ENCODE results near the gene CAMKMT. TPM values are rescaled to one million over a fixed set of nuclear protein-coding genes. Genes with fewer than 3 reads are reported as not detected.

Gene CAMKMT
- total RNA-seq, 2 experiments from 2014 or later, result 12.1 to 14.1 TPM

- no peaks in the 10 kb centered on the region for H3K9me3 Mint-ChIP-seq
- DNase-seq (no peak), ATAC-seq (no peak)
- H3K4me1 Mint-ChIP-seq (ENCODE audit: low read depth), result peaks cover 3% of the 10 kb centered on the region
- H3K4me3 Mint-ChIP-seq, result no peak overlapping the region
- intact Hi-C loops (cut with micrococcal nuclease), result no loop called here
- TF ChIP-seq CTCF (IDR thresholded peaks at IDR 0.05), result no peak
- H3K36me3 Mint-ChIP-seq (ENCODE audit: low read depth), result no peaks in the 10 kb centered on the region
- no peak overlapping the region for H3K27ac Mint-ChIP-seq
- CTCF ChIA-PET, result interaction anchor here (1.2 kb wide), 1 partner anchor 209 kb away, joined by 3 read pairs; no protein-coding TSS in a partner anchor
- POLR2A ChIA-PET, result no interaction called here
- H3K27me3 Mint-ChIP-seq, result no peaks in the 10 kb centered on the region
Measured at GRCh38 chr2:44688456-44689124, 326.8 kb downstream of the CAMKMT start.

- Mint-ChIP-seq H3K9me3 (no peaks in the 10 kb centered on the region), H3K4me3 (no peak overlapping the region), H3K4me1 (ENCODE audit: low read depth) (peaks cover 3% of the 10 kb centered on the region), H3K27me3 (no peaks in the 10 kb centered on the region), H3K27ac (no peak overlapping the region), H3K36me3 (ENCODE audit: low read depth) (no peaks in the 10 kb centered on the region)
- DNase-seq, result no peak
- no peak for TF ChIP-seq CTCF (IDR thresholded peaks at IDR 0.05)
- POLR2A ChIA-PET, result interaction anchor here (1.2 kb wide), 1 partner anchor 38 kb away, joined by 3 read pairs; no protein-coding TSS in a partner anchor
- CTCF ChIA-PET, result interaction anchor here (1.1 to 1.2 kb wide), 2 partner anchors 10 to 210 kb away, joined by 3 read pairs; no protein-coding TSS in a partner anchor
- intact Hi-C loops (cut with micrococcal nuclease), result no loop called here
- no peak for ATAC-seq
Measured at GRCh38 chr2:44689516-44689915, 327.8 kb downstream of the CAMKMT start.

- CTCF ChIA-PET, result no interaction called here
- H3K4me1 Mint-ChIP-seq (ENCODE audit: low read depth), result peaks cover 3% of the 10 kb centered on the region
- TF ChIP-seq CTCF (IDR thresholded peaks at IDR 0.05), result no peak
- ATAC-seq (no peak), DNase-seq (no peak)
- intact Hi-C loops (cut with micrococcal nuclease), result no loop called here
- H3K9me3 Mint-ChIP-seq, result no peaks in the 10 kb centered on the region
- no peak overlapping the region for H3K4me3 Mint-ChIP-seq
- H3K27me3 Mint-ChIP-seq, result no peaks in the 10 kb centered on the region
- H3K36me3 Mint-ChIP-seq (ENCODE audit: low read depth), result no peaks in the 10 kb centered on the region
- no peak overlapping the region for H3K27ac Mint-ChIP-seq
- POLR2A ChIA-PET, result interaction anchor here (0.9 kb wide), 1 partner anchor 8 kb away, joined by 3 read pairs; no protein-coding TSS in a partner anchor
Measured at GRCh38 chr2:44691174-44691785, 329.5 kb downstream of the CAMKMT start.

GRCh38 chr2:44692821-44693220 is 331.1 kb downstream of the CAMKMT start:
- Mint-ChIP-seq H3K4me1 (ENCODE audit: low read depth) (peaks cover 3% of the 10 kb centered on the region), H3K9me3 (no peaks in the 10 kb centered on the region), H3K27ac (no peak overlapping the region), H3K36me3 (ENCODE audit: low read depth) (no peaks in the 10 kb centered on the region), H3K4me3 (no peak overlapping the region), H3K27me3 (no peaks in the 10 kb centered on the region)
- ChIA-PET CTCF (interaction anchor here (1.7 kb wide), 1 partner anchor 213 kb away, joined by 9 read pairs; no protein-coding TSS in a partner anchor), POLR2A (no interaction called here)
- no peak for ATAC-seq
- no peak for DNase-seq
- no peak for TF ChIP-seq CTCF (IDR thresholded peaks at IDR 0.05)
- intact Hi-C loops (cut with micrococcal nuclease), result no loop called here

GRCh38 chr2:44700824-44701223 is 339.1 kb downstream of the CAMKMT start:
- ChIA-PET CTCF (no interaction called here), POLR2A (no interaction called here)
- DNase-seq, result no peak
- H3K4me1 Mint-ChIP-seq (ENCODE audit: low read depth), result no peaks in the 10 kb centered on the region
- H3K27me3 Mint-ChIP-seq, result no peaks in the 10 kb centered on the region
- no peak overlapping the region for H3K27ac Mint-ChIP-seq
- H3K36me3 Mint-ChIP-seq (ENCODE audit: low read depth), result peaks cover 2% of the 10 kb centered on the region
- TF ChIP-seq CTCF (IDR thresholded peaks at IDR 0.05), result no peak
- no peak for ATAC-seq
- intact Hi-C loops (cut with micrococcal nuclease), result no loop called here
- H3K9me3 Mint-ChIP-seq, result no peaks in the 10 kb centered on the region
- no peak overlapping the region for H3K4me3 Mint-ChIP-seq

Measured in activated CD8-positive, alpha-beta T cell treated with anti-CD3 and anti-CD28 coated beads for 36 hours (primary cell).